Caco-2 (cell line): Measurements from ENCODE around the gene CTXN1. TPM values are rescaled to one million over a fixed set of nuclear protein-coding genes. Genes with fewer than 3 reads are reported as not detected.

Experiments used
- BruUV-seq: library from RNA; stranded (reverse); fragments of 400-500 nt; replicated peaks from 2 replicates; lab custom pipeline; 2021; lab: Mats Ljungman, UMichigan
- CTCF ChIA-PET: fragments of 300-600 bp; sonication (Branson Sonifier 250); formaldehyde crosslinking; loops from one replicate; lab custom pipeline; 2022; ENCODE audit warnings: antibody characterized with exemption; lab: Charles Lee
- POLR2A ChIA-PET: fragments of 300-600 bp; sonication (Branson Sonifier 250); formaldehyde crosslinking; loops from one replicate; lab custom pipeline; 2022; ENCODE audit warnings: antibody characterized with exemption; lab: Charles Lee
- DNase-seq, 2 experiments: peaks; one replicate each; pipeline versions ENCODE4 v3.0.0 to v3.0.0-alpha.2; 2020 to 2022
- H3K27me3 ChIP-seq: replicated peaks from 2 replicates; pipeline ENCODE4 v1.6.0; 2011; ENCODE audit warnings: low read length; ENCODE audit not compliant: control insufficient read depth, insufficient read depth
- H3K36me3 ChIP-seq: 2 replicates; pipeline ENCODE4 v1.5.1; 2011; ENCODE audit warnings: low read length; ENCODE audit not compliant: control insufficient read depth, insufficient read depth
- H3K4me1 ChIP-seq: fragments of 250-450 bp; sonication (Bioruptor Pico); 2 replicates; pipeline ENCODE4 v1.5.1; 2020; ENCODE audit warnings: mild to moderate bottlenecking
- H3K4me3 ChIP-seq: 2 replicates; pipeline ENCODE4 v1.5.1; 2011; ENCODE audit warnings: low read depth, mild to moderate bottlenecking, control low read depth, low read length
- H3K9me3 ChIP-seq: fragments of 250-450 bp; sonication (Bioruptor Pico); 2 replicates; pipeline ENCODE4 v1.5.1; 2020; ENCODE audit warnings: mild to moderate bottlenecking, moderate library complexity
- H3K27ac Mint-ChIP-seq: one replicate; pipeline ENCODE4 v1.8.0; 2022; ENCODE audit warnings: mixed read lengths; ENCODE audit not compliant: unreplicated experiment
- H3K27me3 Mint-ChIP-seq: one replicate; pipeline ENCODE4 v1.8.0; 2022; ENCODE audit warnings: mixed read lengths; ENCODE audit not compliant: insufficient read depth, unreplicated experiment
- H3K36me3 Mint-ChIP-seq: one replicate; pipeline ENCODE4 v1.8.0; 2022; ENCODE audit warnings: mild to moderate bottlenecking, mixed read lengths; ENCODE audit not compliant: insufficient read depth, unreplicated experiment
- H3K4me1 Mint-ChIP-seq: one replicate; pipeline ENCODE4 v1.8.0; 2022; ENCODE audit warnings: low read depth, mixed read lengths; ENCODE audit not compliant: unreplicated experiment
- H3K4me3 Mint-ChIP-seq: one replicate; pipeline ENCODE4 v1.8.0; 2022; ENCODE audit warnings: mild to moderate bottlenecking, moderate library complexity, mixed read lengths; ENCODE audit not compliant: unreplicated experiment
- H3K9me3 Mint-ChIP-seq: one replicate; pipeline ENCODE4 v1.8.0; 2022; ENCODE audit warnings: mixed read lengths; ENCODE audit not compliant: unreplicated experiment
- intact Hi-C: fragments of 100-400 bp; cut with micrococcal nuclease; formaldehyde crosslinking; loops from one replicate; pipeline ENCODE4 v1.10.0; 2022; ENCODE audit not compliant: unreplicated experiment
- total RNA-seq: library from RNA; stranded (reverse); gene quantifications from 2 replicates; pipeline ENCODE4 v1.2.3, GENCODE V29; 2022
- TF ChIP-seq, protein P1 (sequence below), 2 experiments: fragments of 200-600 bp in 1 of 2; IDR thresholded peaks; 1 replicate in 1 of 2; 2 replicates in 1 of 2; pipeline versions ENCODE4 v1.5.1 to v1.8.0; 2011 to 2022; ENCODE audit warnings: antibody characterized with exemption in 1 of 2, control low read depth in 1 of 2, inconsistent platforms in 1 of 2, low read depth in 1 of 2, low read length in 1 of 2, mild to moderate bottlenecking in 1 of 2, moderate library complexity in 1 of 2; ENCODE audit not compliant: insufficient read depth in 1 of 2, severe bottlenecking in 1 of 2, unreplicated experiment in 1 of 2

Gene CTXN1
- total RNA-seq, 1 experiment from 2014 or later: 7.4 TPM

- H3K4me3 ChIP-seq: no peak overlapping the region
- intact Hi-C loops: no loop called here
- Mint-ChIP-seq H3K4me1 (no peaks in the 10 kb centered on the region), H3K36me3 (peaks cover 74% of the 10 kb centered on the region), H3K4me3 (no peak overlapping the region), H3K9me3 (no peaks in the 10 kb centered on the region), H3K27me3 (no peaks in the 10 kb centered on the region), H3K27ac (no peak overlapping the region)
- no peak for DNase-seq
- H3K27me3 ChIP-seq: no peaks in the 10 kb centered on the region
- H3K36me3 ChIP-seq: peaks cover 1% of the 10 kb centered on the region; the same call in 1 of the 2 replicates
- ChIA-PET POLR2A (no interaction called here), CTCF (interaction anchor here (1.4 to 1.5 kb wide), 2 partner anchors 28 to 30 kb away, joined by 3 to 10 read pairs; partner anchors contain the start of gene TIMM44)
- TF ChIP-seq, protein P1, sequence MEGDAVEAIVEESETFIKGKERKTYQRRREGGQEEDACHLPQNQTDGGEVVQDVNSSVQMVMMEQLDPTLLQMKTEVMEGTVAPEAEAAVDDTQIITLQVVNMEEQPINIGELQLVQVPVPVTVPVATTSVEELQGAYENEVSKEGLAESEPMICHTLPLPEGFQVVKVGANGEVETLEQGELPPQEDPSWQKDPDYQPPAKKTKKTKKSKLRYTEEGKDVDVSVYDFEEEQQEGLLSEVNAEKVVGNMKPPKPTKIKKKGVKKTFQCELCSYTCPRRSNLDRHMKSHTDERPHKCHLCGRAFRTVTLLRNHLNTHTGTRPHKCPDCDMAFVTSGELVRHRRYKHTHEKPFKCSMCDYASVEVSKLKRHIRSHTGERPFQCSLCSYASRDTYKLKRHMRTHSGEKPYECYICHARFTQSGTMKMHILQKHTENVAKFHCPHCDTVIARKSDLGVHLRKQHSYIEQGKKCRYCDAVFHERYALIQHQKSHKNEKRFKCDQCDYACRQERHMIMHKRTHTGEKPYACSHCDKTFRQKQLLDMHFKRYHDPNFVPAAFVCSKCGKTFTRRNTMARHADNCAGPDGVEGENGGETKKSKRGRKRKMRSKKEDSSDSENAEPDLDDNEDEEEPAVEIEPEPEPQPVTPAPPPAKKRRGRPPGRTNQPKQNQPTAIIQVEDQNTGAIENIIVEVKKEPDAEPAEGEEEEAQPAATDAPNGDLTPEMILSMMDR (IDR thresholded peaks at IDR 0.05; ENCODE audit: insufficient read depth in 1 of 2, low read depth in 1 of 2, low read length in 1 of 2, severe bottlenecking in 1 of 2, unreplicated experiment in 1 of 2): no peak
- H3K4me1 ChIP-seq: no peaks in the 10 kb centered on the region
- no TSS peak for BruUV-seq
- H3K9me3 ChIP-seq: no peaks in the 10 kb centered on the region
These were observed 45.9 kb upstream of the CTXN1 start for GRCh38 chr19:7971553-7972520.

DNA sequence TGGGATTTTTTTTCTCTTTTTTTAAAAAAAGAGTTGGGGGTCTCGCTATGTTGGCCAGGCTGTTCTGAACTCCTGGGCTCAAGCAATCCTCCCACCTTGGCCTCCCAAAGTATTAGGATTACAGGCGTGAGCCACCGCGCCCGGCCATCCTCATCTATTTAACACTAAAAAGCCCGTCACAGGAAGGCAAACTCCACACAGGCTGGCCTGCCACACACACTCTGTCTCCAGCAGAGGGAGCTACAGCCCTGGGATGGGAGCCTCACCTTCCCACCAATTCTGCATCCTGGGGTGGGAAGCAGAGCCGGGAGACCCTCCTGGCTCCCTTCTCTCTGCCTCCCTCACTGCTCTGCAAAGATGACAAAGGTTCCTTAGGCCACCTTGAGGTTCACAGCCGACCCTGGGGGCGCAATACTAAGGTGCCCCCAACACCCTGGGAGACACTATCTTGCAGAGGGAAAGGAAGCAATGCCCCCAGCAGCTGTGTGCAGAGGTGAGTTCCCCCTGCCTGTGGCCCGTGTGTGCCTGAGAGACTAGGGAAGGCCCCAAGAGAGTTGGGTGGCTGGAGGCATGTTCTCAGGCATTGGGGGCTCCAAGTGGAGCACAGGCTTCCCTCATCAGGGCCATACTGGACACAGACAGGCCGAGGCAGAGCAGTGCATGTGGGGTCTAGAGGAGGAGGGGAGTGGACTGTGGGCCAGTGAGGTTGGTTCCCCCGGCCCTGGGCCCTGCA lies 44.9 kb upstream of the CTXN1 start:
- no TSS peak for BruUV-seq
- POLR2A ChIA-PET: no interaction called here
- no peak overlapping the region for H3K4me3 Mint-ChIP-seq
- TF ChIP-seq, protein P1 (IDR thresholded peaks at IDR 0.05; ENCODE audit: insufficient read depth in 1 of 2, low read depth in 1 of 2, low read length in 1 of 2, severe bottlenecking in 1 of 2, unreplicated experiment in 1 of 2): peak; percentile 39 to 82
- H3K36me3 Mint-ChIP-seq: peaks cover 80% of the 10 kb centered on the region
- no peaks in the 10 kb centered on the region for H3K9me3 Mint-ChIP-seq
- peak; percentile 51 to 68 for DNase-seq
- H3K4me1 Mint-ChIP-seq: no peaks in the 10 kb centered on the region
- intact Hi-C loops: no loop called here
- H3K9me3 ChIP-seq: no peaks in the 10 kb centered on the region
- no peak overlapping the region for H3K27ac Mint-ChIP-seq
- H3K27me3 ChIP-seq: no peaks in the 10 kb centered on the region
- H3K27me3 Mint-ChIP-seq: no peaks in the 10 kb centered on the region
- CTCF ChIA-PET: interaction anchor here (0.6 to 1.5 kb wide), 6 partner anchors 27 to 872 kb away, joined by 3 to 10 read pairs (median 4); partner anchors contain the start of genes ELAVL1, SNAPC2 and TIMM44
- no peak overlapping the region for H3K4me3 ChIP-seq
- no peaks in the 10 kb centered on the region for H3K4me1 ChIP-seq
- peaks cover 1% of the 10 kb centered on the region; the same call in 1 of the 2 replicates for H3K36me3 ChIP-seq

DNA sequence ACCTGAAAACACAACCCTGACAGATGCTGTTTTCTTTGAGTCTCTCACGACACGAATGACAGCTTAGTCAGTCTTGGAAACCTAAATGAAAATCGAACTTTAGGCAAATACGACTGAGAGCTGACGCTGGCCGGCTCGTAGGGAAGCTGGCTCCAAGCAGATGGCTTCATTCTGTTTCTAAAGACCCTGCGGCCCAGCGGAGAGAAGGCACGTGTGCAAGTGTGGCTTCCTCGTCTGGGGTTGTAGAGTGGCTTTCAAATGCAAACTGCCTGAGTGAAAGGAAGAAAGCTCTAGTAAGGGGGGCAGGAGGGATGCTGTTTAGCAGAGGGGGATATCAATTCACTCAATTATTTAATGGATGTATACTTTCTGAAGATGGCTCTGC lies 43.6 kb upstream of the CTXN1 start:
- intact Hi-C loops: no loop called here
- H3K36me3 ChIP-seq: peaks cover 1% of the 10 kb centered on the region; the same call in 1 of the 2 replicates
- no peak for DNase-seq
- Mint-ChIP-seq H3K9me3 (no peaks in the 10 kb centered on the region), H3K36me3 (peaks cover 79% of the 10 kb centered on the region), H3K27me3 (no peaks in the 10 kb centered on the region), H3K4me1 (no peaks in the 10 kb centered on the region), H3K4me3 (no peak overlapping the region), H3K27ac (no peak overlapping the region)
- BruUV-seq: no TSS peak
- no peaks in the 10 kb centered on the region for H3K9me3 ChIP-seq
- no peaks in the 10 kb centered on the region for H3K27me3 ChIP-seq
- H3K4me1 ChIP-seq: 0 out of 2 replicates have a peak, but pooled peaks cover 3% of the 10 kb centered on the region
- TF ChIP-seq, protein P1 (IDR thresholded peaks at IDR 0.05; ENCODE audit: insufficient read depth in 1 of 2, low read depth in 1 of 2, low read length in 1 of 2, severe bottlenecking in 1 of 2, unreplicated experiment in 1 of 2): no peak
- ChIA-PET POLR2A (no interaction called here), CTCF (no interaction called here)
- no peak overlapping the region for H3K4me3 ChIP-seq
